AG09319 (cell line): ENCODE data around the gene CFAP68.

Experiments
- DNase-seq: peaks from one replicate; pipeline ENCODE4 v3.0.0-alpha.2; 2010; ENCODE audit warnings: low read depth; ENCODE audit errors: extremely low read depth
- CTCF ChIP-seq: IDR thresholded peaks from 2 replicates; pipeline ENCODE4 v1.5.1; 2011; ENCODE audit warnings: low read depth, mild to moderate bottlenecking, inconsistent platforms, low read length, moderate library complexity

Gene CFAP68

DNA sequence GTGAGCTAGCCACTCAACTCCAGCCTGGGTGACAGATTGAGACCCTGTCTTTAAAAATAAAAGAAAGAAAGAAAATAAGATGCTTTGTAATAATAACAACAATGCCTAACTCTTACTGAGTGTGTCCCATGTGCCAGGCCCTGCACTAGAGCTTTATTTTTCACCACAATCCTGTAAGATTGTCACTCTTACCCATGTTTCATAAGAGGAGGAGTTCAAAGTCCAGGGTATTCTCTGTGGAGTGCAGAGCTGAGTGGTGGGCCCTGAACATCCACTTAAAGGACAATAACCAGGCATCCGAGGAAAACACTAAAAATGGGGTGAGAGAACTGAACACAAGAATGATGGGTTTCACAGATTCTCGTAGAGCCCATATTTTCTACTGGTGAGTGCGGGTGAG, 38.4 kb downstream of the CFAP68 start:
- no peak for DNase-seq
- no peak for TF ChIP-seq CTCF

DNA sequence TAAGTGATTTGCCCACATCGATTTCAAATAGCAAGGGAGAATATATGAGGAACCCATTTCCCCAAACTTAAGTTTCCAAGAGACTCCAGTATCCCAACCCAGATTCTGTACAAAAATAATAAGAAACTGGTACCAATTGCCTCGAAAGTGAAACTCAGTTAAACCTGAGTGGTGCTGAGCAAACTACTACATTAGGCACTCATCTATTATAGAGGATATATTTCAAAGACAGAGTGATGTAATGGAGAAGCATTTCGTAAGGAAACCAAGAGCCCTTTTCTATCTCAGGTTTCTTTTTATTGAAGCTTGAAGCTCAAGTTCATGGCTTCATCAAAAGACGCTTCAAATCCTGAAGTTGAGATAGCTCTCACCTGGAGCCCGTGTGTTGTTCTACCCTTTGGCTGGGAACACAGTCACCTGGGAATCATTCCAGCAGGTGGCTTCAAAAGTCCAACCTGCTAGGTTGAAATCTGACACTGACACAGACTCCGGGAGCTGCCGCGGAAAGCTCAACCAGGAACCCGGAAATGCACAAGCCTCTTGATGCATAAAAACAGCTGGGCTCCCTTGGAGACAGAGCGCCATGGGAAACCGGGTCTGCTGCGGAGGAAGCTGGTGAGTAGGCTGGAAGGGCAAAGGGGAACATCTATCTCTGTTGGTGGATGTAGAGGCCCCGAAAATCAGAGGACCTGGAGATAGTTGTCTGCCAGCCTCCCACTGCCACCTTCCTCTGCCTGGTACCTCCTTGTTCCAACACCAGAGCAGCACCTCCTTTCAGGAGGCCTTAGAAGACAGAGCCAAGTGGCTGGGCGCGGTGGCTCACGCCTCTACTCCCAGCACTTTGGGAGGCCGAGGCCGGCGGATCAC, 39.3 kb downstream of the CFAP68 start, which contains the start of gene C11orf52:
Gene C11orf52 (plus strand): TSS at position 524 of the 867 bp plus-strand sequence. CDS start 60 bp downstream, at position 584.
- no peak for TF ChIP-seq CTCF
- no peak for DNase-seq

- no peak for TF ChIP-seq CTCF
- DNase-seq: no peak
These were observed 41.6 kb downstream of the CFAP68 start for GRCh38 chr11:111920908-111921307.

DNA sequence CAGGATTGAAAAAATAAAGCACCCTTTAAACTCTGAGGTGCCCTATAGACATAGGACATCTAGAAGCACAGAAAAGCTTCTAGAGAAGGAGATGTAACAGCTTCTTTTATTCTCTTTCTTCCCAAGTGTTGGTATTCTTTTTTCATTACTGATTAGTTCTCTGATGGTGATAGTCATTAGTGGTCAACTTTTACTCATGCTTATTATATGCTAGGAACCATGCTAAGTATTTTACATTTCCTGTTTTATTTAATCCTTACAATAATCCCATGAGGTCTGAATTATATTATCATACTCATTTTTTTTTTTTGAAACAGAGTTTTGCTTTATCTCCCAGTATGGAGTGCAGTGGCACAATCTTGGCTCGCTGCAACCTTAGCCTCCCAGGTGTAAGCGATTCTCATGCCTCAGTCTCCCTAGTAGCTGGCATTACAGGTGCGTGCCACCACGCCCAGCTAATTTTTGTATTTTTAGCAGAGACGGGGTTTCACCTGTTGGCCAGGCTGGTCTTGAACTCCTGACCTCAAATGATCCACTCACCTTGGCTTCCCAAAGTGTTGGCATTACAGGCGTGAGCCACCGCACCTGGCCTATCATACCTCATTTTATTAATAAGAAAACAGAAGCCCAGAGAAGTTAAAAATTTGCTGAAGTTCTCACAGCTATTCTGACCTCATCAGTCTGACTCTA, 42.3 kb downstream of the CFAP68 start:
- TF ChIP-seq CTCF: no peak
- no peak for DNase-seq

GRCh38 chr11:111922803-111923202, 43.5 kb downstream of the CFAP68 start:
- no peak for TF ChIP-seq CTCF
- DNase-seq: no peak

GRCh38 chr11:111923351-111923788, 44.0 kb downstream of the CFAP68 start:
- TF ChIP-seq CTCF: no peak
- DNase-seq: no peak

- no peak for TF ChIP-seq CTCF
- no peak for DNase-seq
These were observed 44.6 kb downstream of the CFAP68 start for GRCh38 chr11:111923951-111924350.
